NAMALWA (cell line): Measurements from ENCODE around the gene KCNMA1.

Source experiments
- DNase-seq: peaks from one replicate; pipeline ENCODE4 v3.0.0-alpha.2; 2015; ENCODE audit warnings: low spot score

KCNMA1 gene

DNA sequence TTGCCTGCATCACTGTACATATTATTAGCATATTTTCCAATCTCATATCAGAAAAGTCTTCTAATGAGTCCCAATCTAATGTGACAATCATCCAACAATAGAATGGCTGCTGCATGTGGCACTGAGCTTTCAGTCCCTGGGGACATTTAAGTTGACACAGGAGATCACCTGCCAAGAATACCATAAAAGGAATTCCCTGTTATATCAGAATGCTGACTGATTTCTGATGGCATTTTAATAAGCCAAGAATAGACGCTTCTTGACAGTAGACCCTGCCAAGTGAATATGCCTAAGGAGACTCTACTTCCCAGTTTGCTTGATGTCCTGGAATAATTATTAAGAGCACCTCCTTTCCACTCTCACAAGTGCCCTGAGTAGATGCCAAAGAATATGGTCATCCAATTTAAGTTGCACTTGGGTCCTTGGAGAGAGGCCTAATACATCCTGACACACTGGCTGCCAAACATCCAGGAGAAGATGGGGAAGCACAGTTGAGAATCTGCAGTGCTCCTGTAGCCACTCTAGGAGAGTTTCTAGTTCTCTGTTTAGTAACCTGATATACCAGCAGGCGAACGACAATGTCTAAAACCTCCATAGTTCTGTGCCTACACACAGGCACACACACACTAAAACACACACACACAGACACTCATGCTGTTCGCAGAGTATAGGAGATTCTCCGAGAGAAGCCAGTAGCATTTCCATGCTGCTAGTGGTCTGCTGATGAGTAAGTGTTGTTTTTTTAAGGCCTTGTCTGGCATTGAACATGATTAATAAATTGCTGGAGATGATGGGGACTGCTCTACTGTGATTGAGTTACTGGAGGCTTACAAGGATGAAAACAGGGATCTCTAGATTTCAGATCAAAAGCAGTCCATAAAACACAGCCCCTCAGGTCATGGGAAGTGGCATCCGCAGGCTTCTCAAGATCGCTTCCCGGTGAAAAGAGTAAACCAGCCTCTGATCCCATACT lies 369.6 kb downstream of the KCNMA1 start:
- no peak for DNase-seq

DNA sequence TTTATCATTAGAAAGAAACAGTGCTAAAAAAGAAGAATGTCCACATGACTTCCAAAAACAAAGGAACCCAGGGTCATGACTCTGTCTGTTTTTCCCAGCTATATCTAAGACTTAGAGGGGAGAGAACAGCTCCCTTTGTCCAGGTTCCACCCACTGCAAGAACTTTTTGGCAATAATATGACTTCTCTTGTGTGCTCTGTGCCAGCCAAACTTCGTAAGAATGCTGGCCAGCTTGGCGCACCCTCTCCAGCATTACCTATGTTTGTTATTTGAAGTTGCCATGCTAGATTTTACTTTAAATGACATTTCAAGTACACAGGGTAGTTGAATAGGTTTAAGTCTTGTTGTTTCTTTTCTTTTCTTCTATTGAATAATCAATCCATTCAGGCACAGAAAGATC lies 371.4 kb downstream of the KCNMA1 start:
- DNase-seq, result no peak

DNA sequence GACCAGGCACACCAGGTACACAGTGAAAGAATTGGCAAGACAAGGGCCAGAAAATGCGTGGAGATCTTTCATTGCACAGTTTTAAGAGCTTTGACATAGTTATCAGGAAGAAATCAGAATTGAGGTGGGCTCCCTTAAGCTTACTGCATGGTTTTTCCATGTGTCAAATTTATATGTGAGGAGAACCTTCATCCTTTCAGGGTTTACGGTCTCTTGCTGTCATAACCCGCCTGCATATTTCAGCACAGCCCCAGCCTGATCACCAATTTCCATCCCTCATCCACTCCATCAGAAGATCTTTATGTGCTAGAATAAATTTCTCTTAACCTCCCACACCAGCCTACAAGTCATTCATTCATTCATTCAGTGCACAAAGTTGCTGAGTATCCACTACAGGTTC lies 373.1 kb downstream of the KCNMA1 start:
- DNase-seq, result no peak

DNA sequence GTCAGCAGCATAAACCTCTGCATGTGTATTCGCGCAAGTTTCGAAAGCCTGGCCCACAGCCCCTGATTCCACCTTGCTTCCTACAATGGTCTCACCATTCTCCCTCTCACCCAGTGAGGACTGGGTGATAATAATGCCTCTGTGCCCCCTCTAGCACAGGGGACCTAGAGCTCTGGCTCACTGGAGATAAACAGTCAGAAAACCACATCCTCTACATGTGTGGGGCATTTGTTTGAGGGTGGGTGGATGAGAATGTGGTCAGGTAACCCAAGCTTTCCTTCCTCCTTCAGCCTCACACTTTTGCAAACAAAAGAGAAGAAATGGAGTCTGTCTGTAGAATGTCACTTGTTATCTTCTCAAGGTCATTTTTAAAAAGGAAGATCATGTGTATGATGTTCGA lies 373.5 kb downstream of the KCNMA1 start:
- no peak for DNase-seq

DNA sequence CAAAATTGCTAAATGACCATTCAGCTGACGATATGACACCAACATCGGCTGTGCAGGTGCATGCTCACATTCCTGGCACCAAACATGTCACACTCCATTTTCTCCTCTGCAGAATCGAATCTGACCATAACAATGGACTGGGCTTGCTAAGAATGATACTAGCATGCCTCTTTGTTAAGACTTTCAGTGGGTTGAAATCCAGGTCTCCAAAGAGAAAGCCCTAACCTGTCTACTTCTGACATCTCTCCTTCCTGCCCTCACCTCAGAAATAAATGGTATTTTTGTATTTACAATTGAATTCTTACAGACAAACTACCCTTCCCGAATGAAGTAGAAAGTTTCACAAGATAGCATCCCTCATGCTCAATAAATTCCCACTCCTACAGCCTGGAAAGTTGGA lies 373.9 kb downstream of the KCNMA1 start:
- DNase-seq, result no peak

DNA sequence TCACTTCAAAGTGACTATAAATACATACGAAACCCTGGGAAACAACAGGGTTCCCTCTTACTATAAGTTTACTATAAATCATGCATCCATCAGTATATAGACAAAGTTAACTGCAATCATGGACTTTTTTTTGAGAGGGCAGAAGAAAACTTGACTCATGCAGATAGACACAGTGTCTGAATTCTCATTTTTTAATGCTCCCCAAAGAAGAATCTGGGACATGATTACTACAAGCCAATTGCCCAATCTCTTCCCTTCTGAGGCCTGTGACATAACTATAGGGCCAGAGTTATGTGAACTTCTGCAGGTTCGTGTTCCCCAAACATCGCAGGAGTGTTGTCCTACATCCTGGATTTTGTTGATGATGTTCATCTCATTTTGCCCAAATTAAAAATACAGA lies 376.5 kb downstream of the KCNMA1 start:
- no peak for DNase-seq

DNA sequence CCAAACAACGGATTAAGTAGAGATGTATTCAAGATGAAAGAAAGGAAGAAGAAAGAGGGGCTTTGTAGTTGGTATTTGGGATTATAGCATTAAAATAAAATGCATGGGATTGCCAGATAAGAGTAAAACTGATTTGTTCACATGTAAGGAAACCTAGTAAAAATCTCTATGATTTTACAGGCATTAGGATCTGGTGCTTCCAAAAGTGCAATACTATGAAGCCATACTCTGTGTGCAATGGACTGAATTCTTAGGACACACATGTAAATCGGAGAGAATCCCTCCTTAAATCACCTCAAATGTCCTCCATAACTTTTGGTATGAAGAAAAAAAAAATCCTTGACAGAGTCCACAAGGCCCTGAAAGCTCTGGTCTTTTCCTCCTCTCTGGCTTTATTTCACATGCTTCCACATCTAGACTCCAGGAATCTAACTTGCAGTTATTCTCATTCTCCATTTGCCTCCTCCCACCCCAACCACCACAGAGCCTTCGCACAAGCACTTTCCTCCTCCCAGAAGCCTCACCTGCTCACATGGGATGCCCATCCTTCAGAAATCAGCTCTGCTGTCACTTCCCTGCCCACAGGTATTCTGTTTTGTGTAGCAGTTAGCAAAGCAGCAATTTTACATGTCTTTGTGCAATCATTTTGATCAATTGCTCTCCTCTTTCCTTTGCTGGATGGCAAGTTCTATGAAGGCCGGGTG lies 378.3 kb downstream of the KCNMA1 start:
- no peak for DNase-seq

DNA sequence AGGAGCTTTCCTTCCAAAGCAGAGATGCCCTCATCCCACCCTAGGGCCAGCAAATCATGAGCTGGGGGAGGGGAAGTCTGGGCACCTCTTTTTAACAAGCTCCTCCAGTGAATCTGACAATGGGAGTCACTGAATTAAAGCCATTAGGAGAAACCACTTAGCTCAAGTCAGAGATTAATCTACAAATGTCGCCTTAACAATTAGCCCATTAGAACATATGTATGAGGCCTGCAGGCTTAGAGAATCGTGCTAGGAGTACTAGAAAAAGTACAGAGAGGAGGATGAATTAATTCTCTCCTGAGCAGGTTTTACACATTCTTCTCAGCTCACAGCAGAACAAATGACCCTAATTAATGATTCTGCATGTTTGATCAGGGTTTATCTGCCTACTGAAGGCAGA lies 381.3 kb downstream of the KCNMA1 start:
- no peak for DNase-seq

DNA sequence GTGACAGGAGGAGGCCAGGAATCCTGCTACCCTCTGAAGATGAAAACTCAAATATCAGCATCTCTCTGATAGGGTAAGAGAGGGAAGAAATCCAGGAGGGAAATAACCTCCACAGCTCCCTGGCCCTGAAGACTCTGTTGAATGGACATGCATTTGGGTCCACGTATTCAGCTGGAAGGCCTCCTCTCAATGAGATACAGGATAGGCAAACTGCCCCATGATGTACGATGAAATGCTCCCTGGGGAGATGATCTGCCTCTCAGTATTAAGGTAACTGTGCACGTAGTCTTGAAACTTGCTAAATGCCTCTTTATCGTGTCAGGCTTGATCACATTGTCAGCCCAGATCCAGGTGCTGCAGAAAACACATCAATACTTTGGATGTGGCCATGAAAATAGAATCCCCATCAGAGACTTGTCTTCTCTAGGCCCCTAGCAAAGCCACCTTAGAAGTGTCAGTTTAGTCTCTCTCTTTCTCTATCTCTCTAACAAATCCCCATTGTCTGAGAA lies 384.0 kb downstream of the KCNMA1 start:
- DNase-seq, result no peak

DNA sequence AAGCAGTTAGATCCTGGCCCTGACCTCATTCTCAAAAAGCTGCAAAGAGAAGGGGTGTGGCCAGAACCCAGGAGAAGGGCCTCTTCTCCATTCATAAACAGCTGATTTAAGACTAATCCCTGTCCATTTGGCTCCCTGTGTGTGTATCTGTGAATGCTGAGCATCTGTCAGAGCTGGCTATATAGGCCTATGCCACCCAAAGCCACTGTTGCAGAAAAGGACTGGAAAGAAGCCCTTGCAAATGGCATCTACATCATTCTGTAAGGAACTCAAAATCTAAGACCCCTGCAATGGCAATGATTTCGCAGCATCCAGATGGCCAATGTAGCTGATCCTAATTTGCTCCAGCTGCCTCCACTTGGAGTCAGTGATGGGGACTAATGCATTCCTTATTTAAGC lies 384.5 kb downstream of the KCNMA1 start:
- no peak for DNase-seq

DNA sequence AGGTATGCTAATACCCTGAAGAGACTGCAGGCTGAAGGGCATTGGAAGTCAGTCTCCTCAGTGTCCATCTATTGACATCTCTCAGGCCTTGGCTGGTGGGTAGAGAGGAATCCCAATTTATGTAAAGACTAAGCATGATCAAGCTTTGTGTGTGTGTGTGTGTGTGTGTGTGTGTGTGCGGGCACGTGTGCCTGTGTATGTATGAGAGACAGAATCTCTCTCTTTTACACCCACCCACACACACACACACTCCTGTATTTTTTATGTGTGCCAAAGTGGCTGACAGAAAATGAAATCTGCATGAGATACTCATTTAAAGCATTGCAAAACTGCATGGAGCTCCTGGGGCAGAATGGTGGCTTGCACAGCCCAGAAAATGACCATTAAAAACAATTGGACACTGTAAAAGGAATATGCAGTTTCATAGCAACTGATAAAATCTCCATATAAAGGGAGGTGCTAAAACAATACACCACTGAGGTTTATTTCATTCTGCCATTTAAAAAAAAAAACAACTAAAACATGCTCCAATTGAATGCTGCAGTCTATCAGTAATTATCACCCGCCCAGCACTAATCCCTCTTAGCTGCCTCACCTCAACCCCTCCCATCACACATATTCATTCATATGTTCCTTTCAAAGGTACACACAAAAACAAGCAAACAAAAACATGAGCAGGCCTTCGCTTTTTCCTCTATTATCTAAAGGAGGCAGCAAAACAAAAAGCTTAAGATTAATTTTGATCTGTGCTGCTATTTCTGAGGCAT lies 385.0 kb downstream of the KCNMA1 start:
- no peak for DNase-seq

DNA sequence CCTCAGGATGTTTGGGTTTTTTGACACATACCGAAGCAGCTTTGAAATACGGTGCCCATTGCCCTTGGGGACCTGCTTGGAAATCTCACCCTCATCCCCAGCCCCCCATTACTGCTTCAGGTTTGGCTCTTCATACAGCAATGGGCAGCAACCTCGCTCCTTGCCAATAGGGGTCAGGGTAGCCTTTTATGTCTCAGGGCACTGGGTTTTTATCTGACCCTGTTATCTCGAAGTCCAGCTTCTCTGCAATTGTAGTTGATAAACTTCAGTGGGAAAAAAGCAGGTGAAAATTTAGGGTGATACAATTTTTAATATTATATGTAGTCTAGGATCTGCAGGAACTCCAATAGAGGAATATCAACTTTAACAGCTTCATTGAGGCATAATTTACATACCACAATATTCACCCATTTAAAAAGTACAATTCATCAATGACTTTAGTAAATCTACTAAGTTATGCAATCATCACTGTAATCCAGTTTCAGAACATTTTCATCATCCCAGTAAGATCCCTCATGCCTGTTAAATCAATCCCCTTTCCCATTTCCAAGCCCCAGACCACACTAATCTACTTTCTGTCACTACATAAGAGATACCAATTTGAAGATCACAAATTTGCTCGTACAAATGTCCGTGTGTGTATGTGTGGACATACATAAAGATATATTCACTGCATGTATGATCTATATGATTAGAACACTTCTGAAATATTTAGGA lies 386.2 kb downstream of the KCNMA1 start:
- DNase-seq, result peak; percentile 26

DNA sequence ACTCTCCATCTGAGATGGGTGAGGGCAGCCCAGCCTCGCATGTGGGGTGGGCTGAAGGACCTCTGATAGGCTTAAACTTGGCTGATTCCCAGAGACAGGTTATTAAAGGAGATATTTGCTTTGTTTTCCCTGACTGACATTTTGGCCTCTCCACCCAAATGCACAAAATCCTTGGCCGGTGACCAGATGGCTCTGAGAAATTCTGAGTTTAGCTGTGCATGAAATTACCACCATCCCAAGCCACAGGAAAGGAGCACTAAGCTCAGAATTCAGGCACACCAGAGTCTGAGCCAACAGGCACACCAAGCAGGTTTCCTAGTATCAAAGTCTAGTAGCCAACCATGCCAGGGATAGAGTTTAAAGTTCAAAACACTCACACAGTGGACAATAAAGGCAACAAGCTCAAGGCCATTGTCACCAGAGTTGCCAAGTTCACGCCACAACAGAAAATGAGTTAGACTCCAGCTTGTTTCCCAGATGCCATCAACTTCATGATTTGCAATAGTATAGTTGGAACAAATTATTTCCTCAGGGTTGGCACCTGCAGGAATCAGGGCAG lies 387.6 kb downstream of the KCNMA1 start:
- no peak for DNase-seq

DNA sequence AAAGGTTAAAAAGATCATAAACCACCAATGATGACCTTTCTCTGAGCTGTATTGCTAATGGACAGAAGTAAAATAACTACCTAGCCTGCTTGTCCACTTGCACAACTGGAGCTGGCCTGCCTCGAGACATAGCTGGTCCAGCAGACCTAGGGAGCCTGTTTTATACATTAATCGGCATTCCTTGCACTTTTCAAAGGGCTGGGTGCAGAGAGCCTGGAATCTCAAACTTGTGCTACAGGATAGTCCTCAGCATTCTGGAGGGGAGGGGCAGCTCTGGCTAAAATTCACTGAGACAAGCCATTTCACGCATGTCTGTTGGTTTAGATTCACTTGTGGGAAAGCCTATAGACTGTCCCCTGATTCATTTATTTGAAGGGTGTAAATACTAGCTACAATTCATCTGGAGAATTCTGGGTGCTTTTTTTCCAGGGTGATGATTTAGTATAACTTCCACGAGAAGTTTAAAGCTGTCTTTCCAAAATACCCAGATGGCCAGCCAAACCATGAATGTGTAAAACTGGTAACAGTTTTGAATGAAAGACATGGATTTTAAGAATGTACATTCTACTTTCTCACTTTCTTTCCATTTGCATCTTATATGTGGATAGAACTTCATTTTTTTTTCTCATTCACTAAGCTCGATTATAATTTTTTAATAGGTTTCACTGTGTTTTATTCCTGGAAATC lies 389.4 kb downstream of the KCNMA1 start:
- DNase-seq, result no peak

DNA sequence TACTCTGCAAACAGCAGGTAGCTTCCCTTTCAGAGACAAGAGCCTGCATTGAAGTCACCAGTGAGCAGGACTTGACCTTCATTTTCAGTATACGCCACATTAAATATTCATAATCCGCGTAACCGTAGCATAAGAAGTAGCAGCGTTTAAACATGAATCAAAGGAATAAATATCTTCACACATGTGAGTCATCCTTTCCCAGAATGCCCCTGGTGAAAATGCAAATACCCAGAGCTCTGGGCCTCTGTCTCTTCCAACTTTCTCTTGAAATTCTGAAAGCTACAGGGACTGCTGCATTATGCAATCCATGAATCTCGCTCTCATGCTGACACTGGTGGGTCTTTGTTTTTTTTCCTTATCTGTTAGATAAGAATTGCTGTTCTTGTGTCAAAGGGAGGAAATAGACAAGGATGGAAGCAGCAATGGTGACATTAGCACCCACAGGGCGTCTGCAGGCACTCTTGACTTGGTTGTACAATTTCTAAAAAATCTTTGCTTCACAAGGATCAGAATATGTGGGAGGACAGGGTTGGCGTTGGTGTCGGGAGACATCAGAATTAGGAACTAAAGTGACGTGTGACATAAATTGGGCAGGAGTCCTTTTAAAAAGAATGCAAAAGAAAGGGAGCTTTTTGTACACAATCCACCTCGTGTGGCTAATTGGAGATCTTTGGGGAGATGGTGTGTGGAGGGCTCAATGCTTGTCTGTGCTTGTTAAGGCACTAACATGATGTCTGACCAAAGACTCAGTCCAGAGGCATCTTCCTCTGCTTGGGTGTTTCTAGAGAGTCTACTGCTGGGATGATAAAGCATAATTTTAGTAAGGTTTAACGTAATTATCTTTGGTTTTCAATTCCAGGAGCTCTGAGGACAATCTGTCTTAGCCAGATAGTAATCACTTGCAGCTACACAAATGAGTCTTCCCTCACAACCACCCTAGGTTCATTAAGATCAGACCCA lies 390.3 kb downstream of the KCNMA1 start:
- no peak for DNase-seq

DNA sequence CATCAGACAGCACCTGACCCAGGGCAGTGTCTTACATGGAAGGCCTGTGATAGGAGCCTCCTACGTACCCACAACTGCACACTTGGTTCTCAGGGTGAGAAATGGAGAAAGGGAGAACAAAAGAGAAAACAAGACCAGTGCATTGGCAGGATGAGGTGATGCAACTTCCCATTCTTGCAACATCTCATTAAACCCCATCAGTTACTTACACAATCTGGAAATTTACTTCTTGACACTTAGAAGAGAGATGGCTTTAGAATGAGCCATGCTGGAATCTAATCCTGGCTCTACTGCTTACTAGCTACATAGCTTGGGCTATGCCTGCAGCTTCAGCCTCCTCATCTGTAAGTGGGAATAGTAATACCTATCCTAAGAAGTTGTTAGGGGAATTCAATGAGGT lies 391.7 kb downstream of the KCNMA1 start:
- DNase-seq, result no peak

DNA sequence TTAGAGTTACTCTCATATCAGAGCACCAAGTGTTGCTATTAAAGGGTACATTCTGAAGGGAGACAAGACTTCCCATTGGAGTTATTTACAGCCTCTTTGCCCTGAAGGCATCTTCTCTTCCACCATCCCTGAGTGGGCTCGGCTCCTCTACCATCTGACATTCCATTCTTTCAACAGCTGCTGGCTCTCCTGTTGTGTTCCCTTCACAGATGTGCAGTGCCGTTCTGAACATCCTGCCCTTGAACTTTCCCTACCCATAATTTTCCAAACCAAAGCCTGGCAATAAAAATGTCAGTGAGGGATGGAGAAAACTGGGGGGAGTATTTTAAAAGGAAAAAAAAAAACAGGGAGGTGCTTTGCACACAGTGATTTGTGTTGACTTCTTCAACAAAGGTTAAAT lies 392.9 kb downstream of the KCNMA1 start:
- no peak for DNase-seq

DNA sequence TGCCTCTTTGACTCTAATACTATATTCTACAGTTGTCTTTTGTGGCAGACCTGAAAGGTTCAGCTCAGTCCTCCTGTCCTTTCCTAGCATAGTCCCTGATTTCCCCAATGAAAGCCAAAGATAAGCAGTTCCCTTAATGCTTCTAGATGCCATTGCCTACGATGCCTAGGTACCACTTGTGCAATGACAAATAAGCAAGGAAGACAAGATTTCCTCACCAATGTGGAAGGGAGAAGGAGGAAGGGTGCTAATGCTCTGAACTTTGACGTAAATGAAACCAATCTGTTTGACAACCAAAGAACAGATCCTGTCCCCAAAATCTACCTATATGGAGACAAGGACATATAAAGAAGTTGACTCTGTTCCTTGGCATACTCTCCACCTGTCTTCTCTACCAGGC lies 393.3 kb downstream of the KCNMA1 start:
- DNase-seq, result no peak

DNA sequence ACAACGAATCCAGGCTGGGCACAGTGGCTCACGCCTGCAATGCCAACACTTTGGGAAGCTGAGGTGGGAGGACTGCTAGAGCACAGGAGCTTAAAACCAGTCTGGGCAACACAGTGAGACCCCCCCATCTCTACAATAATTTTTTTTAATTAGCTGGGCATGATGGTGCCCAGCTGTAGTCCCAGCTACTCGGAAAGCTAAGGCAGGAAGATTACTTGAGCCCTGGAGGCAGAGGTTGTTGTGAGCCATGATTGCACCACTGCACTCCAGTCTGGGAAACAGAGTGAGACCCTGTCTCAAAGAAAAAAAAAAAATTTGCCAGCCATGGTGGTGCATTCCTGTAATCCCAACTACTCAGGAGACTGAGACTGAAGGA lies 396.3 kb downstream of the KCNMA1 start:
- no peak for DNase-seq
